ENCODE data around the gene TLR5.

DNA sequence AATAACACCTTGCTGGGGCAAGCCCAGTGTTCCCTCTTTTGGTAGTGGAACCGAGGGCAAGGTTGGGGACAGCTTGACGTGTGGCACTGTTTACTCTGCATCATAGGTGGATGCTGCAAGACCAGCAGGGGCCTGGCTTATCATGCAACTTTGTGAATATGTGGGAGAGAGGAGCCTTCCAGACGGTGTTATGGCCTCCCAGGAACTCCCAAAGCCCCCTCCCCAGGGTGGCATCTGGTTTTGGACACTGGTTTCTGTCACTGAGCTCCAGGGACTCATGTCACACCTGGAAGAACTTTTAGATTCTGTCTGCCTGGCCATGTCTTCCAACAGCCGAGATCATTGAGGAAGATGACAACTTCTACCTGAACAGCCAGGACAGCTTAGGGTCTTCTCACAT is 1.4 kb upstream of the TLR5 start:
- TF ChIP-seq POLR2A (IDR thresholded peaks at IDR 0.05; ENCODE audit: low read depth): no peak
- TF ChIP-seq, protein P1, sequence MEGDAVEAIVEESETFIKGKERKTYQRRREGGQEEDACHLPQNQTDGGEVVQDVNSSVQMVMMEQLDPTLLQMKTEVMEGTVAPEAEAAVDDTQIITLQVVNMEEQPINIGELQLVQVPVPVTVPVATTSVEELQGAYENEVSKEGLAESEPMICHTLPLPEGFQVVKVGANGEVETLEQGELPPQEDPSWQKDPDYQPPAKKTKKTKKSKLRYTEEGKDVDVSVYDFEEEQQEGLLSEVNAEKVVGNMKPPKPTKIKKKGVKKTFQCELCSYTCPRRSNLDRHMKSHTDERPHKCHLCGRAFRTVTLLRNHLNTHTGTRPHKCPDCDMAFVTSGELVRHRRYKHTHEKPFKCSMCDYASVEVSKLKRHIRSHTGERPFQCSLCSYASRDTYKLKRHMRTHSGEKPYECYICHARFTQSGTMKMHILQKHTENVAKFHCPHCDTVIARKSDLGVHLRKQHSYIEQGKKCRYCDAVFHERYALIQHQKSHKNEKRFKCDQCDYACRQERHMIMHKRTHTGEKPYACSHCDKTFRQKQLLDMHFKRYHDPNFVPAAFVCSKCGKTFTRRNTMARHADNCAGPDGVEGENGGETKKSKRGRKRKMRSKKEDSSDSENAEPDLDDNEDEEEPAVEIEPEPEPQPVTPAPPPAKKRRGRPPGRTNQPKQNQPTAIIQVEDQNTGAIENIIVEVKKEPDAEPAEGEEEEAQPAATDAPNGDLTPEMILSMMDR (IDR thresholded peaks at IDR 0.05): no peak
